Uterus (tissue), 4 donors: ENCODE data around the gene SOX5. TPM values are rescaled to one million over a fixed set of nuclear protein-coding genes. Genes with fewer than 3 reads are reported as not detected.
"Not testable (repeated sequence)": the region's sequence is repeated elsewhere in the genome, so short reads cannot be mapped to it uniquely, and the experiment has no call there.

Experiments used
- DNase-seq, 2 donors: peaks; one replicate each; pipeline ENCODE4 v3.0.0-alpha.2; 2019 to 2020
- H3K27ac ChIP-seq, 2 donors: fragments of 200-600 bp; sonication (generic); 1 replicate in 1 of 2; 2 replicates in 1 of 2; pipeline ENCODE4 v1.5.1; 2016 to 2018
- H3K27me3 ChIP-seq, 2 donors: fragments of 200-600 bp; sonication (generic); one replicate each; pipeline ENCODE4 v1.5.1; 2018 to 2019; ENCODE audit warnings: control low read depth in 1 of 2
- H3K36me3 ChIP-seq, 2 donors: fragments of 200-600 bp; sonication (generic); one replicate each; pipeline ENCODE4 v1.5.1; 2019; ENCODE audit warnings: control low read depth in 1 of 2
- H3K4me1 ChIP-seq, 2 donors: fragments of 200-600 bp; sonication (generic); one replicate each; pipeline ENCODE4 v1.5.1; 2018 to 2019; ENCODE audit warnings: control low read depth in 1 of 2
- H3K4me3 ChIP-seq, 2 donors: fragments of 200-600 bp; sonication (generic); 1 replicate in 1 of 2; 2 replicates in 1 of 2; pipeline ENCODE4 v1.5.1; 2018 to 2019; ENCODE audit warnings: mild to moderate bottlenecking in 1 of 2
- H3K9me3 ChIP-seq, 2 donors: fragments of 200-600 bp; sonication (generic); one replicate each; pipeline ENCODE4 v1.5.1; 2019; ENCODE audit warnings: control low read depth in 1 of 2
- CTCF ChIP-seq, 4 experiments: fragments of 200-600 bp in 2 of 4; fragments of 450-650 bp in 2 of 4; sonication (generic) in 2 of 4; IDR thresholded peaks; one replicate each; pipeline ENCODE4 v1.5.1; 2016 to 2019; ENCODE audit warnings: antibody characterized with exemption in 4 of 4, mild to moderate bottlenecking in 2 of 4, moderate library complexity in 1 of 4
- POLR2A ChIP-seq, 2 donors: fragments of 450-650 bp; IDR thresholded peaks; one replicate each; pipeline ENCODE4 v1.6.1; 2016; ENCODE audit warnings: antibody characterized with exemption in 2 of 2, mild to moderate bottlenecking in 1 of 2, moderate library complexity in 1 of 2
- intact Hi-C: fragments of 100-400 bp; cut with DNase I; formaldehyde crosslinking; loops from one replicate; pipeline ENCODE4 v1.15.1; 2023; ENCODE audit warnings: low total_unique reads
- total RNA-seq, 4 donors: library from RNA; depleted of rRNA in 3 of 4; stranded (reverse); fragments of >200 nt in 3 of 4; gene quantifications; one replicate each; pipeline versions ENCODE4 v1.1.0 to v1.2.4, GENCODE V29; 2014 to 2023
- donor health status: DM: yes; HTN: yes; CAD: no.

SOX5 gene
- total RNA-seq, 4 donors from 2014 or later = 9.1 to 69.5 (median 31.2) TPM

GRCh38 chr12:23534196-23534595 lies 415.3 kb downstream of the SOX5 start:
- intact Hi-C loops = no loop called here
- H3K4me3 ChIP-seq = no peak overlapping the region
- H3K4me1 ChIP-seq = no peaks in the 10 kb centered on the region
- no peaks in the 10 kb centered on the region for H3K9me3 ChIP-seq
- H3K36me3 ChIP-seq = no peaks in the 10 kb centered on the region
- no peak for DNase-seq
- TF ChIP-seq CTCF (IDR thresholded peaks at IDR 0.05) (no peak), POLR2A (IDR thresholded peaks at IDR 0.05) (no peak)
- no peak overlapping the region for H3K27ac ChIP-seq
- H3K27me3 ChIP-seq = no peaks in the 10 kb centered on the region

- TF ChIP-seq POLR2A (IDR thresholded peaks at IDR 0.05) (no peak), CTCF (IDR thresholded peaks at IDR 0.05) (no peak)
- no peaks in the 10 kb centered on the region for H3K9me3 ChIP-seq
- intact Hi-C loops = no loop called here
- H3K27ac ChIP-seq = no peak overlapping the region
- no peaks in the 10 kb centered on the region for H3K4me1 ChIP-seq
- H3K27me3 ChIP-seq = no peaks in the 10 kb centered on the region
- DNase-seq = no peak
- no peaks in the 10 kb centered on the region for H3K36me3 ChIP-seq
- H3K4me3 ChIP-seq = no peak overlapping the region
These were observed 415.8 kb downstream of the SOX5 start for GRCh38 chr12:23533699-23534098.

- intact Hi-C loops = no loop called here
These were observed 416.2 kb downstream of the SOX5 start for GRCh38 chr12:23533265-23533664.

GRCh38 chr12:23528316-23528715 lies 421.2 kb downstream of the SOX5 start:
- Histone ChIP-seq H3K4me1 (no peaks in the 10 kb centered on the region), H3K4me3 (no peak overlapping the region), H3K9me3 (no peaks in the 10 kb centered on the region), H3K27me3 (no peaks in the 10 kb centered on the region), H3K36me3 (no peaks in the 10 kb centered on the region), H3K27ac (no peak overlapping the region)
- intact Hi-C loops = no loop called here
- TF ChIP-seq POLR2A (IDR thresholded peaks at IDR 0.05) = no peak
- no peak for DNase-seq

More at GRCh38 chr12:23533265-23533664, 416.2 kb downstream of the SOX5 start:
- TF ChIP-seq POLR2A (IDR thresholded peaks at IDR 0.05) (no peak), CTCF (IDR thresholded peaks at IDR 0.05) (no peak)
- Histone ChIP-seq H3K9me3 (no peaks in the 10 kb centered on the region), H3K27me3 (no peaks in the 10 kb centered on the region), H3K4me3 (no peak overlapping the region), H3K27ac (no peak overlapping the region), H3K4me1 (no peaks in the 10 kb centered on the region), H3K36me3 (no peaks in the 10 kb centered on the region)
- no peak for DNase-seq

GRCh38 chr12:23525450-23526072 lies 423.9 kb downstream of the SOX5 start:
- Histone ChIP-seq H3K36me3 (no peaks in the 10 kb centered on the region), H3K27me3 (no peaks in the 10 kb centered on the region), H3K9me3 (no peaks in the 10 kb centered on the region), H3K4me1 (no peaks in the 10 kb centered on the region), H3K4me3 (no peak overlapping the region), H3K27ac (no peak overlapping the region)
- intact Hi-C loops = no loop called here
- DNase-seq = no peak
- no peak for TF ChIP-seq POLR2A (IDR thresholded peaks at IDR 0.05)
- TF ChIP-seq CTCF (IDR thresholded peaks at IDR 0.05) = no peak

GRCh38 chr12:23523339-23523738 lies 426.1 kb downstream of the SOX5 start:
- H3K27ac ChIP-seq = no peak overlapping the region
- no peaks in the 10 kb centered on the region for H3K4me1 ChIP-seq
- no peaks in the 10 kb centered on the region for H3K9me3 ChIP-seq
- intact Hi-C loops = no loop called here
- no peak for DNase-seq
- H3K4me3 ChIP-seq = no peak overlapping the region
- H3K27me3 ChIP-seq = no peaks in the 10 kb centered on the region
- H3K36me3 ChIP-seq = no peaks in the 10 kb centered on the region
- TF ChIP-seq POLR2A (IDR thresholded peaks at IDR 0.05) = no peak
- no peak for TF ChIP-seq CTCF (IDR thresholded peaks at IDR 0.05)

GRCh38 chr12:23519444-23519843 lies 430.0 kb downstream of the SOX5 start:
- H3K27me3 ChIP-seq, intact Hi-C loops: not testable (repeated sequence)

GRCh38 chr12:23515785-23516184 lies 433.7 kb downstream of the SOX5 start:
- H3K9me3 ChIP-seq, H3K4me3 ChIP-seq, H3K27me3 ChIP-seq, H3K36me3 ChIP-seq, intact Hi-C loops, H3K27ac ChIP-seq, H3K4me1 ChIP-seq, DNase-seq: not testable (repeated sequence)

More at GRCh38 chr12:23519444-23519843, 430.0 kb downstream of the SOX5 start:
- not testable (repeated sequence) for H3K27ac ChIP-seq, H3K9me3 ChIP-seq, H3K4me1 ChIP-seq, DNase-seq, H3K4me3 ChIP-seq, H3K36me3 ChIP-seq
